Panc1 (cell line): ENCODE results near the gene AGAP2. TPM values are rescaled to one million over a fixed set of nuclear protein-coding genes. Genes with fewer than 3 reads are reported as not detected.

Experiments used
- ATAC-seq: fragments of 200-7000 bp; cut with Tn5 transposase; 2 replicates; pipeline ENCODE4 v1.9.1; 2020; ENCODE audit warnings: mild to moderate bottlenecking, moderate library complexity
- BruUV-seq: library from RNA; stranded (reverse); fragments of 400-500 nt; replicated peaks from 2 replicates; lab custom pipeline; 2021; lab: Mats Ljungman, UMichigan
- CTCF ChIA-PET: fragments of 300-600 bp; sonication (Branson Sonifier 250); formaldehyde crosslinking; loops from one replicate; lab custom pipeline; 2022; ENCODE audit warnings: antibody characterized with exemption; lab: Charles Lee
- POLR2A ChIA-PET: fragments of 300-600 bp; sonication (Branson Sonifier 250); formaldehyde crosslinking; loops from one replicate; lab custom pipeline; 2022; ENCODE audit warnings: antibody characterized with exemption; lab: Charles Lee
- DNase-seq: peaks from one replicate; pipeline ENCODE4 v3.0.0-alpha.2; 2010; ENCODE audit warnings: low read depth, low spot score
- H3K27ac ChIP-seq: 2 replicates; pipeline ENCODE4 v1.5.1; 2011; ENCODE audit warnings: mild to moderate bottlenecking, low read length, inconsistent platforms
- H3K27me3 ChIP-seq: fragments of 200-500 bp; sonication (Bioruptor generic); 2 replicates; pipeline ENCODE4 v1.6.0; 2014; ENCODE audit warnings: low read length, inconsistent platforms; ENCODE audit not compliant: control insufficient read depth, insufficient read depth
- H3K36me3 ChIP-seq: fragments of 200-500 bp; sonication (Bioruptor generic); 2 replicates; pipeline ENCODE4 v1.5.1; 2014; ENCODE audit warnings: inconsistent platforms, mild to moderate bottlenecking, low read length, moderate library complexity; ENCODE audit not compliant: control insufficient read depth, insufficient read depth
- H3K4me1 ChIP-seq: 2 replicates; pipeline ENCODE4 v1.5.1; 2011; ENCODE audit warnings: inconsistent platforms, mild to moderate bottlenecking, low read length, moderate library complexity; ENCODE audit not compliant: control insufficient read depth, insufficient read depth
- H3K4me3 ChIP-seq, 2 experiments: 2 replicates each; pipeline ENCODE4 v1.5.1; 2011 to 2012; ENCODE audit warnings: low read depth in 2 of 2, low read length in 2 of 2, mild to moderate bottlenecking in 2 of 2, inconsistent platforms in 1 of 2, moderate library complexity in 1 of 2
- H3K9me3 ChIP-seq: fragments of 200-500 bp; sonication (Bioruptor generic); 2 replicates; pipeline ENCODE4 v1.5.1; 2014; ENCODE audit warnings: low read depth, mild to moderate bottlenecking, inconsistent platforms, low read length, moderate library complexity; ENCODE audit not compliant: control insufficient read depth, insufficient read depth
- POLR2AphosphoS5 ChIP-seq: IDR thresholded peaks from 2 replicates; pipeline ENCODE4 v1.6.1; 2012; ENCODE audit warnings: mild to moderate bottlenecking, low read depth, low read length, moderate library complexity
- SIN3A ChIP-seq: IDR thresholded peaks from 2 replicates; pipeline ENCODE4 v1.6.1; 2012; ENCODE audit warnings: low read depth, mild to moderate bottlenecking, low read length, moderate library complexity, borderline replicate concordance; ENCODE audit not compliant: insufficient read depth
- TCF7L2 ChIP-seq: IDR thresholded peaks from 2 replicates; pipeline ENCODE4 v1.6.1; 2011; ENCODE audit warnings: mild to moderate bottlenecking, low read depth, low read length, inconsistent platforms
- in situ Hi-C: cut with HindIII; loops from 2 replicates; pipeline ENCODE4 v1.10.0; 2016; ENCODE audit warnings: low sequenced_read_pairs, low pct_unique_long_range_greater_than_20kb
- intact Hi-C: fragments of 100-400 bp; cut with micrococcal nuclease; formaldehyde crosslinking; loops from one replicate; pipeline ENCODE4 v1.10.0; 2022; ENCODE audit not compliant: unreplicated experiment
- total RNA-seq: library from RNA; stranded (reverse); gene quantifications from one replicate; pipeline ENCODE4 v1.2.1, GENCODE V29; 2021; ENCODE audit not compliant: unreplicated experiment
- TF ChIP-seq, protein P1 (sequence below): fragments of 450-650 bp; IDR thresholded peaks from 2 replicates; pipeline ENCODE4 v1.5.1; 2017; ENCODE audit warnings: mild to moderate bottlenecking
- TF ChIP-seq, protein P2 (sequence below), 2 experiments: IDR thresholded peaks; 2 replicates each; pipeline ENCODE4 v1.6.1; 2011 to 2012; ENCODE audit warnings: low read depth in 2 of 2, control low read depth in 1 of 2, low read length in 1 of 2, mild to moderate bottlenecking in 1 of 2, moderate library complexity in 1 of 2; ENCODE audit not compliant: insufficient read depth in 1 of 2

AGAP2 gene
- total RNA-seq, 1 experiment from 2014 or later, result 0.49 TPM

DNA sequence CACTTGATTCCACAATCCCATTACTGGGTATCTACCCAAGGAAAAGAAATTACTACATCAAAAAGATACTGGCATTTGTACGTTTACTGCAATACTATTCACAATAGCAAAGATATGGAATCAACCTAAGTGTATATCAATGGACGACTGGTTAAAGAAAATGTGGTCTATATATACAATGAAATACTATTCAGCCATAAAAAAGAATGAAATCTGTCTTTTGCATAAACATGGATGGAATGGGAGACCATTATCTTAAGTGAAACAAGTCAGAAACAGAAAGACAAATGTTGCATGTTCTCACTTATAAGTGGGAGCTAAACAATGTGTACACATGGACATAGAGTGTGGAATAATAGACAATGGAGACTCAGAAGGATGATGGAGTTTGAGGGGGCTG lies 49.6 kb downstream of the AGAP2 start:
- Histone ChIP-seq H3K36me3 (no peaks in the 10 kb centered on the region), H3K4me3 (no peak overlapping the region), H3K9me3 (no peaks in the 10 kb centered on the region), H3K27me3 (peaks cover 3% of the 10 kb centered on the region; the same call in 1 of the 2 replicates), H3K27ac (no peak overlapping the region), H3K4me1 (no peaks in the 10 kb centered on the region)
- in situ Hi-C loops, result no loop called here
- ChIA-PET CTCF (no interaction called here), POLR2A (no interaction called here)
- ATAC-seq, result no peak
- BruUV-seq, result no TSS peak
- intact Hi-C loops, result no loop called here
- DNase-seq, result no peak
- TF ChIP-seq TCF7L2, result no peak
- TF ChIP-seq, protein P1, sequence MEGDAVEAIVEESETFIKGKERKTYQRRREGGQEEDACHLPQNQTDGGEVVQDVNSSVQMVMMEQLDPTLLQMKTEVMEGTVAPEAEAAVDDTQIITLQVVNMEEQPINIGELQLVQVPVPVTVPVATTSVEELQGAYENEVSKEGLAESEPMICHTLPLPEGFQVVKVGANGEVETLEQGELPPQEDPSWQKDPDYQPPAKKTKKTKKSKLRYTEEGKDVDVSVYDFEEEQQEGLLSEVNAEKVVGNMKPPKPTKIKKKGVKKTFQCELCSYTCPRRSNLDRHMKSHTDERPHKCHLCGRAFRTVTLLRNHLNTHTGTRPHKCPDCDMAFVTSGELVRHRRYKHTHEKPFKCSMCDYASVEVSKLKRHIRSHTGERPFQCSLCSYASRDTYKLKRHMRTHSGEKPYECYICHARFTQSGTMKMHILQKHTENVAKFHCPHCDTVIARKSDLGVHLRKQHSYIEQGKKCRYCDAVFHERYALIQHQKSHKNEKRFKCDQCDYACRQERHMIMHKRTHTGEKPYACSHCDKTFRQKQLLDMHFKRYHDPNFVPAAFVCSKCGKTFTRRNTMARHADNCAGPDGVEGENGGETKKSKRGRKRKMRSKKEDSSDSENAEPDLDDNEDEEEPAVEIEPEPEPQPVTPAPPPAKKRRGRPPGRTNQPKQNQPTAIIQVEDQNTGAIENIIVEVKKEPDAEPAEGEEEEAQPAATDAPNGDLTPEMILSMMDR, result no peak

GRCh38 chr12:57687862-57688261 lies 50.7 kb downstream of the AGAP2 start:
- H3K9me3 ChIP-seq, result no peaks in the 10 kb centered on the region
- ATAC-seq (no peak), DNase-seq (no peak)
- no peak overlapping the region for H3K4me3 ChIP-seq
- in situ Hi-C loops, result no loop called here
- TF ChIP-seq, protein P2, sequence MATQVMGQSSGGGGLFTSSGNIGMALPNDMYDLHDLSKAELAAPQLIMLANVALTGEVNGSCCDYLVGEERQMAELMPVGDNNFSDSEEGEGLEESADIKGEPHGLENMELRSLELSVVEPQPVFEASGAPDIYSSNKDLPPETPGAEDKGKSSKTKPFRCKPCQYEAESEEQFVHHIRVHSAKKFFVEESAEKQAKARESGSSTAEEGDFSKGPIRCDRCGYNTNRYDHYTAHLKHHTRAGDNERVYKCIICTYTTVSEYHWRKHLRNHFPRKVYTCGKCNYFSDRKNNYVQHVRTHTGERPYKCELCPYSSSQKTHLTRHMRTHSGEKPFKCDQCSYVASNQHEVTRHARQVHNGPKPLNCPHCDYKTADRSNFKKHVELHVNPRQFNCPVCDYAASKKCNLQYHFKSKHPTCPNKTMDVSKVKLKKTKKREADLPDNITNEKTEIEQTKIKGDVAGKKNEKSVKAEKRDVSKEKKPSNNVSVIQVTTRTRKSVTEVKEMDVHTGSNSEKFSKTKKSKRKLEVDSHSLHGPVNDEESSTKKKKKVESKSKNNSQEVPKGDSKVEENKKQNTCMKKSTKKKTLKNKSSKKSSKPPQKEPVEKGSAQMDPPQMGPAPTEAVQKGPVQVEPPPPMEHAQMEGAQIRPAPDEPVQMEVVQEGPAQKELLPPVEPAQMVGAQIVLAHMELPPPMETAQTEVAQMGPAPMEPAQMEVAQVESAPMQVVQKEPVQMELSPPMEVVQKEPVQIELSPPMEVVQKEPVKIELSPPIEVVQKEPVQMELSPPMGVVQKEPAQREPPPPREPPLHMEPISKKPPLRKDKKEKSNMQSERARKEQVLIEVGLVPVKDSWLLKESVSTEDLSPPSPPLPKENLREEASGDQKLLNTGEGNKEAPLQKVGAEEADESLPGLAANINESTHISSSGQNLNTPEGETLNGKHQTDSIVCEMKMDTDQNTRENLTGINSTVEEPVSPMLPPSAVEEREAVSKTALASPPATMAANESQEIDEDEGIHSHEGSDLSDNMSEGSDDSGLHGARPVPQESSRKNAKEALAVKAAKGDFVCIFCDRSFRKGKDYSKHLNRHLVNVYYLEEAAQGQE (IDR thresholded peaks at IDR 0.05; ENCODE audit: insufficient read depth in 1 of 2, low read depth in 2 of 2, low read length in 1 of 2), result no peak
- no peak for TF ChIP-seq SIN3A
- TF ChIP-seq POLR2AphosphoS5, result no peak
- no peak for TF ChIP-seq TCF7L2
- TF ChIP-seq, protein P1, result no peak
- no TSS peak for BruUV-seq
- ChIA-PET POLR2A (no interaction called here), CTCF (no interaction called here)
- no peak overlapping the region for H3K27ac ChIP-seq
- intact Hi-C loops, result no loop called here
- no peaks in the 10 kb centered on the region for H3K4me1 ChIP-seq
- H3K36me3 ChIP-seq, result no peaks in the 10 kb centered on the region
- H3K27me3 ChIP-seq, result peaks cover 3% of the 10 kb centered on the region; the same call in 1 of the 2 replicates
